ENCODE data around the gene CDSN. TPM values are rescaled to one million over a fixed set of nuclear protein-coding genes. Genes with fewer than 3 reads are reported as not detected.
A peak's percentile ranks its signal among the peaks of the same experiment; 100 is the strongest.

Gene CDSN
- total RNA-seq, 5 donors from 2014 or later (not counting 1 experiment from before 2014, with no cell fraction given), result not detected

- CTCF ChIA-PET, result interaction anchor here in 1 of 2 donors (0.5 kb wide), 1 partner anchor 16 kb away, joined by 3 read pairs; no protein-coding TSS in a partner anchor
- no peak overlapping the region for H3K4me3 Mint-ChIP-seq
Observed at GRCh38 chr6:31121131-31121790, 1.0 kb upstream of the CDSN start.

GRCh38 chr6:31118178-31118577 is 2.1 kb downstream of the CDSN start:
- ChIA-PET CTCF (interaction anchor here in 1 of 2 donors (0.6 kb wide), 1 partner anchor 1329 kb away, joined by 5 read pairs; no protein-coding TSS in a partner anchor), POLR2A (no interaction called here)
- peaks cover 0 to 47% of the 10 kb centered on the region in 2 experiments for H3K27me3 ChIP-seq (replicated peaks in 1 of 2; ENCODE audit: control insufficient read depth in 2 of 2, extremely low read depth in 1 of 2, insufficient read depth in 2 of 2, low read length in 1 of 2)
- Mint-ChIP-seq H3K36me3 (no peaks in the 10 kb centered on the region), H3K27me3 (peaks cover 7 to 26% of the 10 kb centered on the region in 2 donors), H3K4me1 (peaks cover 4 to 14% (median 5%) of the 10 kb centered on the region in 3 donors), H3K27ac (no peak overlapping the region), H3K4me3 (no peak overlapping the region), H3K9me3 (no peaks in the 10 kb centered on the region)
- WGBS (ENCODE audit: insufficient coverage), result 72% methylated on average over 7 of the region's 7 CpGs
- H3K9me3 ChIP-seq, result no peaks in the 10 kb centered on the region
- H3K27ac ChIP-seq (ENCODE audit: low read length), result no peak overlapping the region
- no peak overlapping the region for H3K4me3 ChIP-seq (ENCODE audit: control insufficient read depth in 1 of 2, extremely low read depth in 1 of 2, low read length in 1 of 2)
- ATAC-seq (replicated peaks in 1 of 4) (no peak), DNase-seq (no peak)
- no peaks in the 10 kb centered on the region for H3K36me3 ChIP-seq (ENCODE audit: control insufficient read depth in 2 of 2, extremely low read depth in 1 of 2, insufficient read depth in 1 of 2, low read length in 1 of 2)
- peaks cover 0 to 9% of the 10 kb centered on the region in 2 experiments for H3K4me1 ChIP-seq (ENCODE audit: control insufficient read depth in 1 of 2, extremely low read depth in 1 of 2, insufficient read depth in 2 of 2, low read length in 2 of 2)

More at GRCh38 chr6:31121131-31121790, 1.0 kb upstream of the CDSN start:
- H3K36me3 ChIP-seq (ENCODE audit: control insufficient read depth in 2 of 2, extremely low read depth in 1 of 2, insufficient read depth in 1 of 2, low read length in 1 of 2), result no peaks in the 10 kb centered on the region
- ATAC-seq (replicated peaks in 1 of 4) (no peak), DNase-seq (no peak)
- 80% methylated on average over 7 of the region's 12 CpGs for WGBS (ENCODE audit: insufficient coverage)
- no peaks in the 10 kb centered on the region for H3K4me1 ChIP-seq (ENCODE audit: control insufficient read depth in 1 of 2, extremely low read depth in 1 of 2, insufficient read depth in 2 of 2, low read length in 2 of 2)
- Mint-ChIP-seq H3K27ac (no peak overlapping the region), H3K36me3 (no peaks in the 10 kb centered on the region), H3K27me3 (peaks cover 0 to 11% of the 10 kb centered on the region in 2 donors), H3K9me3 (no peaks in the 10 kb centered on the region), H3K4me1 (no peaks in the 10 kb centered on the region)
- peaks cover 0 to 32% of the 10 kb centered on the region in 2 experiments for H3K27me3 ChIP-seq (replicated peaks in 1 of 2; ENCODE audit: control insufficient read depth in 2 of 2, extremely low read depth in 1 of 2, insufficient read depth in 2 of 2, low read length in 1 of 2)
- H3K27ac ChIP-seq (ENCODE audit: low read length), result no peak overlapping the region
- POLR2A ChIA-PET, result no interaction called here
- no peaks in the 10 kb centered on the region for H3K9me3 ChIP-seq
- H3K4me3 ChIP-seq (ENCODE audit: control insufficient read depth in 1 of 2, extremely low read depth in 1 of 2, low read length in 1 of 2), result no peak overlapping the region

GRCh38 chr6:31116661-31117385 is 3.4 kb downstream of the CDSN start:
- H3K4me3 ChIP-seq (ENCODE audit: control insufficient read depth in 1 of 2, extremely low read depth in 1 of 2, low read length in 1 of 2), result no peak overlapping the region
- Mint-ChIP-seq H3K27me3 (peaks cover 7 to 27% of the 10 kb centered on the region in 2 donors), H3K9me3 (no peaks in the 10 kb centered on the region), H3K4me3 (no peak overlapping the region), H3K36me3 (no peaks in the 10 kb centered on the region), H3K4me1 (peaks cover 4 to 14% (median 5%) of the 10 kb centered on the region in 3 donors), H3K27ac (no peak overlapping the region)
- no peaks in the 10 kb centered on the region for H3K36me3 ChIP-seq (ENCODE audit: control insufficient read depth in 2 of 2, extremely low read depth in 1 of 2, insufficient read depth in 1 of 2, low read length in 1 of 2)
- CTCF ChIA-PET, result no interaction called here
- POLR2A ChIA-PET, result no interaction called here
- ATAC-seq (replicated peaks in 1 of 4), result no peak
- peaks cover 0 to 48% of the 10 kb centered on the region in 2 experiments for H3K27me3 ChIP-seq (replicated peaks in 1 of 2; ENCODE audit: control insufficient read depth in 2 of 2, extremely low read depth in 1 of 2, insufficient read depth in 2 of 2, low read length in 1 of 2)
- no peak for DNase-seq
- peaks cover 0 to 9% of the 10 kb centered on the region in 2 experiments for H3K4me1 ChIP-seq (ENCODE audit: control insufficient read depth in 1 of 2, extremely low read depth in 1 of 2, insufficient read depth in 2 of 2, low read length in 2 of 2)
- H3K27ac ChIP-seq (ENCODE audit: low read length), result no peak overlapping the region
- WGBS (ENCODE audit: insufficient coverage), result 87% methylated on average over 16 of the region's 19 CpGs
- no peaks in the 10 kb centered on the region for H3K9me3 ChIP-seq

GRCh38 chr6:31115941-31116560 is 4.2 kb downstream of the CDSN start:
- Histone ChIP-seq H3K27me3 (replicated peaks in 1 of 2; ENCODE audit: control insufficient read depth in 2 of 2, extremely low read depth in 1 of 2, insufficient read depth in 2 of 2, low read length in 1 of 2) (peaks cover 0 to 48% of the 10 kb centered on the region in 2 experiments), H3K9me3 (no peaks in the 10 kb centered on the region), H3K4me3 (ENCODE audit: control insufficient read depth in 1 of 2, extremely low read depth in 1 of 2, low read length in 1 of 2) (no peak overlapping the region), H3K36me3 (ENCODE audit: control insufficient read depth in 2 of 2, extremely low read depth in 1 of 2, insufficient read depth in 1 of 2, low read length in 1 of 2) (no peaks in the 10 kb centered on the region), H3K27ac (ENCODE audit: low read length) (no peak overlapping the region), H3K4me1 (ENCODE audit: control insufficient read depth in 1 of 2, extremely low read depth in 1 of 2, insufficient read depth in 2 of 2, low read length in 2 of 2) (peaks cover 0 to 9% of the 10 kb centered on the region in 2 experiments)
- H3K4me1 Mint-ChIP-seq, result peaks cover 4 to 14% (median 5%) of the 10 kb centered on the region in 3 donors
- DNase-seq (no peak), ATAC-seq (replicated peaks in 1 of 4) (no peak)
- peaks cover 7 to 25% of the 10 kb centered on the region in 2 donors for H3K27me3 Mint-ChIP-seq
- 81% methylated on average over 10 of the region's 12 CpGs for WGBS (ENCODE audit: insufficient coverage)
- H3K9me3 Mint-ChIP-seq, result no peaks in the 10 kb centered on the region
- H3K4me3 Mint-ChIP-seq, result no peak overlapping the region
- H3K27ac Mint-ChIP-seq, result no peak overlapping the region
- ChIA-PET CTCF (interaction anchor here (0.6 to 0.9 kb wide), 2 partner anchors 9 to 29 kb away, joined by 3 read pairs; no protein-coding TSS in a partner anchor), POLR2A (no interaction called here)
- H3K36me3 Mint-ChIP-seq, result no peaks in the 10 kb centered on the region

GRCh38 chr6:31114970-31115849 is 5.0 kb downstream of the CDSN start:
- peaks cover 0 to 9% of the 10 kb centered on the region in 2 experiments for H3K4me1 ChIP-seq (ENCODE audit: control insufficient read depth in 1 of 2, extremely low read depth in 1 of 2, insufficient read depth in 2 of 2, low read length in 2 of 2)
- H3K27ac Mint-ChIP-seq, result peak overlapping the region; percentile 33 to 55
- ATAC-seq (replicated peaks in 1 of 4) (peak; percentile 65 to 88 (median 70)), DNase-seq (peak in 1 of 35 experiments; percentile 45)
- no peaks in the 10 kb centered on the region for H3K9me3 ChIP-seq
- H3K36me3 ChIP-seq (ENCODE audit: control insufficient read depth in 2 of 2, extremely low read depth in 1 of 2, insufficient read depth in 1 of 2, low read length in 1 of 2), result no peaks in the 10 kb centered on the region
- no peak overlapping the region for H3K27ac ChIP-seq (ENCODE audit: low read length)
- H3K4me1 Mint-ChIP-seq, result peaks cover 4 to 14% (median 5%) of the 10 kb centered on the region in 3 donors
- ChIA-PET POLR2A (no interaction called here), CTCF (interaction anchor here (0.6 to 1.7 kb wide), 4 partner anchors 9 to 912 kb away, joined by 3 to 6 read pairs (median 4); no protein-coding TSS in a partner anchor)
- no peak overlapping the region for H3K4me3 Mint-ChIP-seq
- 55% methylated on average over 7 of the region's 9 CpGs for WGBS (ENCODE audit: insufficient coverage)
- H3K27me3 Mint-ChIP-seq, result peaks cover 7 to 26% of the 10 kb centered on the region in 2 donors
- H3K9me3 Mint-ChIP-seq, result no peaks in the 10 kb centered on the region
- H3K4me3 ChIP-seq (ENCODE audit: control insufficient read depth in 1 of 2, extremely low read depth in 1 of 2, low read length in 1 of 2), result no peak overlapping the region
- no peaks in the 10 kb centered on the region for H3K36me3 Mint-ChIP-seq
- peaks cover 0 to 51% of the 10 kb centered on the region in 2 experiments for H3K27me3 ChIP-seq (replicated peaks in 1 of 2; ENCODE audit: control insufficient read depth in 2 of 2, extremely low read depth in 1 of 2, insufficient read depth in 2 of 2, low read length in 1 of 2)

Measured in T-cell (primary cell).